HEK293 (cell line): ENCODE results near the gene KCNQ1.
A peak's percentile ranks its signal among the peaks of the same experiment; 100 is the strongest.

Source experiments
- CTCF ChIA-PET: fragments of 350-600 bp; formaldehyde crosslinking; extraction: SDS; loops from one replicate; lab custom pipeline; 2021; ENCODE audit warnings: antibody characterized with exemption; lab: Yijun Ruan, JAX
- POLR2A ChIA-PET: fragments of 300-600 bp; formaldehyde crosslinking; extraction: SDS; loops from one replicate; lab custom pipeline; 2020; ENCODE audit warnings: antibody characterized with exemption, inconsistent platforms; lab: Yijun Ruan, JAX
- H3K27ac ChIP-seq: fragments of 200-500 bp; sonication (Bioruptor generic); 2 replicates; pipeline ENCODE4 v1.5.1; 2014; ENCODE audit warnings: low read depth, low read length, control low read depth, inconsistent platforms; ENCODE audit errors: extremely low read depth
- H3K36me3 ChIP-seq, 2 experiments: fragments of 200-500 bp in 1 of 2; sonication (Bioruptor generic) in 1 of 2; 1 replicate in 1 of 2; 2 replicates in 1 of 2; pipeline ENCODE4 v1.5.1; 2014 to 2017; ENCODE audit warnings: inconsistent platforms in 2 of 2, low read length in 2 of 2; ENCODE audit not compliant: control insufficient read depth in 2 of 2, insufficient read depth in 1 of 2
- H3K4me1 ChIP-seq: fragments of 200-500 bp; sonication (Bioruptor generic); 2 replicates; pipeline ENCODE4 v1.5.1; 2014; ENCODE audit warnings: mild to moderate bottlenecking, low read length, inconsistent platforms; ENCODE audit not compliant: control insufficient read depth, insufficient read depth
- H3K4me3 ChIP-seq: 2 replicates; pipeline ENCODE4 v1.5.1; 2011; ENCODE audit warnings: low read depth, mild to moderate bottlenecking, control low read depth, low read length, moderate library complexity
- H3K9me3 ChIP-seq: fragments of 200-500 bp; sonication (Bioruptor generic); 2 replicates; pipeline ENCODE4 v1.5.1; 2014; ENCODE audit warnings: low read depth, low read length, inconsistent platforms; ENCODE audit not compliant: control insufficient read depth, insufficient read depth
- FEZF1 ChIP-seq: fragments of 450-650 bp; formaldehyde crosslinking; IDR thresholded peaks from 2 replicates; pipeline ENCODE4 v1.5.1; 2016; ENCODE audit warnings: missing biosample characterization, missing genetic modification characterization
- HOXA7 ChIP-seq: sonication (generic); formaldehyde crosslinking; IDR thresholded peaks from 2 replicates; pipeline ENCODE4 v1.8.1; 2022; ENCODE audit warnings: missing genetic modification reagents, borderline replicate concordance
- KLF8 ChIP-seq: fragments of 450-650 bp; formaldehyde crosslinking; IDR thresholded peaks from 2 replicates; pipeline ENCODE4 v1.5.1; 2016; ENCODE audit warnings: missing biosample characterization, missing genetic modification characterization
- KLF9 ChIP-seq: fragments of 450-650 bp; formaldehyde crosslinking; IDR thresholded peaks from 2 replicates; pipeline ENCODE4 v1.5.1; 2016; ENCODE audit warnings: missing biosample characterization, missing genetic modification characterization, low read depth
- MZF1 ChIP-seq: fragments of 450-650 bp; formaldehyde crosslinking; IDR thresholded peaks from 2 replicates; pipeline ENCODE4 v1.5.1; 2017; ENCODE audit warnings: missing biosample characterization, missing genetic modification characterization, borderline replicate concordance
- RBAK ChIP-seq: fragments of 450-650 bp; formaldehyde crosslinking; IDR thresholded peaks from 2 replicates; pipeline ENCODE4 v1.5.1; 2016; ENCODE audit warnings: missing biosample characterization, missing genetic modification characterization
- SP3 ChIP-seq: fragments of 450-650 bp; formaldehyde crosslinking; IDR thresholded peaks from 2 replicates; pipeline ENCODE4 v1.5.1; 2016; ENCODE audit warnings: missing biosample characterization, missing genetic modification characterization
- SP7 ChIP-seq: fragments of 450-650 bp; formaldehyde crosslinking; IDR thresholded peaks from 2 replicates; pipeline ENCODE4 v1.5.1; 2016; ENCODE audit warnings: missing biosample characterization, missing genetic modification characterization
- TRIM28 ChIP-seq: IDR thresholded peaks from 2 replicates; pipeline ENCODE4 v1.6.1; 2011; ENCODE audit warnings: low read length, control low read depth, borderline replicate concordance
- YY2 ChIP-seq: fragments of 450-650 bp; formaldehyde crosslinking; IDR thresholded peaks from 2 replicates; pipeline ENCODE4 v1.5.1; 2016; ENCODE audit warnings: missing biosample characterization, missing genetic modification characterization
- ZBTB20 ChIP-seq: fragments of 450-650 bp; formaldehyde crosslinking; IDR thresholded peaks from 2 replicates; pipeline ENCODE4 v1.5.1; 2016; ENCODE audit warnings: missing biosample characterization, missing genetic modification characterization
- ZNF146 ChIP-seq: fragments of 450-650 bp; formaldehyde crosslinking; IDR thresholded peaks from 2 replicates; pipeline ENCODE4 v1.5.1; 2016; ENCODE audit warnings: missing biosample characterization, missing genetic modification characterization
- ZNF211 ChIP-seq: fragments of 450-650 bp; formaldehyde crosslinking; IDR thresholded peaks from 2 replicates; pipeline ENCODE4 v1.5.1; 2016; ENCODE audit warnings: low read depth, missing biosample characterization, missing genetic modification characterization
- ZNF350 ChIP-seq: fragments of 450-650 bp; formaldehyde crosslinking; IDR thresholded peaks from 2 replicates; pipeline ENCODE4 v1.5.0; 2017; ENCODE audit warnings: missing biosample characterization, mild to moderate bottlenecking, missing genetic modification characterization
- ZNF48 ChIP-seq: fragments of 450-650 bp; formaldehyde crosslinking; IDR thresholded peaks from 2 replicates; pipeline ENCODE4 v1.5.1; 2016; ENCODE audit warnings: missing biosample characterization, missing genetic modification characterization
- ZNF561 ChIP-seq: fragments of 450-650 bp; IDR thresholded peaks from 2 replicates; pipeline ENCODE4 v1.5.1; 2018; ENCODE audit warnings: missing biosample characterization, missing genetic modification characterization, borderline replicate concordance
- ZNF596 ChIP-seq: fragments of 450-650 bp; IDR thresholded peaks from 2 replicates; pipeline ENCODE4 v1.5.0; 2018; ENCODE audit warnings: missing biosample characterization, mild to moderate bottlenecking, missing genetic modification characterization, moderate library complexity
- ZNF624 ChIP-seq: fragments of 450-650 bp; formaldehyde crosslinking; IDR thresholded peaks from 2 replicates; pipeline ENCODE4 v1.5.1; 2017; ENCODE audit warnings: missing biosample characterization, missing genetic modification characterization
- ZNF747 ChIP-seq: fragments of 450-650 bp; formaldehyde crosslinking; IDR thresholded peaks from 2 replicates; pipeline ENCODE4 v1.5.1; 2016; ENCODE audit warnings: missing biosample characterization, missing genetic modification characterization
- ZXDB ChIP-seq: fragments of 450-650 bp; formaldehyde crosslinking; IDR thresholded peaks from 2 replicates; pipeline ENCODE4 v1.5.1; 2016; ENCODE audit warnings: missing biosample characterization, missing genetic modification characterization
- TF ChIP-seq, protein P1 (sequence below): fragments of 450-650 bp; formaldehyde crosslinking; IDR thresholded peaks from 2 replicates; pipeline ENCODE4 v1.5.1; 2016; ENCODE audit warnings: missing biosample characterization, missing genetic modification characterization
- TF ChIP-seq, protein P2 (sequence below): fragments of 450-650 bp; formaldehyde crosslinking; IDR thresholded peaks from 2 replicates; pipeline ENCODE4 v1.5.1; 2016; ENCODE audit warnings: missing biosample characterization, missing genetic modification characterization
- TF ChIP-seq, protein P3 (sequence below): fragments of 450-650 bp; formaldehyde crosslinking; IDR thresholded peaks from 2 replicates; pipeline ENCODE4 v1.5.1; 2017; ENCODE audit warnings: missing biosample characterization, missing genetic modification characterization
- TF ChIP-seq, protein P4 (sequence below): fragments of 450-650 bp; formaldehyde crosslinking; IDR thresholded peaks from 2 replicates; pipeline ENCODE4; 2016; ENCODE audit warnings: missing biosample characterization, missing genetic modification characterization
- TF ChIP-seq, protein P5 (sequence below): fragments of 450-650 bp; formaldehyde crosslinking; conservative IDR thresholded peaks from 2 replicates; pipeline ENCODE4 v1.5.1; 2016; ENCODE audit warnings: low read depth, missing biosample characterization, missing genetic modification characterization

The KCNQ1 gene

DNA sequence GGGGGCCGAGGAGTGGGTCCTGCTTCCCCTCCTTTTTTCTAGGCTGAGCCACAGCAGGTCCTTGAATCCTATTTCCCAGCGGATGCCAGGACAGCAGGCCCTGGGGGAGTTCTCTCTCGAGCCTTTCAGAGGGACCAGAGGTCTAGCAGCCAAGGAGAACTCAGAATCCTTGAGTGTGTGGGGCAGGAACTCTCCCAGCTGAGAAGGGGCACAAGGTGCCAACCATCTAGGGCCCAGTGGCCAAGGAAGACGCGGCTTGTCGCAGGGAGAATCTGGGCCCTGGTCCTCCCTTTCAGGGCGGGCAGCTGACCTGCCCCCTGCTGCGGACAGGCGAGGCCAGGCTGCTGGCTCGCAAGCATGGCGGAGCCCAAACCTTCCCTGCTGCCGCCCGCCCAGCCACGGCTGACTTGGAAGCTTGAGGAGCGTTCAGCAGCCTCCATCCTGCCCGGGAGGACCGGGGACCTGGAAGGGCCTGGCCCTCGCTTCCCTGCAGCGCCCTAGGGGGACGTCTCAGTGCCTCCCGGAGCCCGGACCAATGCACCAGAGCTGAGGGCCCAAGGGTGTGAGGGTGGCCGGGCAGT, 45.2 kb upstream of the KCNQ1 start (continued):
- TF ChIP-seq, protein P1, sequence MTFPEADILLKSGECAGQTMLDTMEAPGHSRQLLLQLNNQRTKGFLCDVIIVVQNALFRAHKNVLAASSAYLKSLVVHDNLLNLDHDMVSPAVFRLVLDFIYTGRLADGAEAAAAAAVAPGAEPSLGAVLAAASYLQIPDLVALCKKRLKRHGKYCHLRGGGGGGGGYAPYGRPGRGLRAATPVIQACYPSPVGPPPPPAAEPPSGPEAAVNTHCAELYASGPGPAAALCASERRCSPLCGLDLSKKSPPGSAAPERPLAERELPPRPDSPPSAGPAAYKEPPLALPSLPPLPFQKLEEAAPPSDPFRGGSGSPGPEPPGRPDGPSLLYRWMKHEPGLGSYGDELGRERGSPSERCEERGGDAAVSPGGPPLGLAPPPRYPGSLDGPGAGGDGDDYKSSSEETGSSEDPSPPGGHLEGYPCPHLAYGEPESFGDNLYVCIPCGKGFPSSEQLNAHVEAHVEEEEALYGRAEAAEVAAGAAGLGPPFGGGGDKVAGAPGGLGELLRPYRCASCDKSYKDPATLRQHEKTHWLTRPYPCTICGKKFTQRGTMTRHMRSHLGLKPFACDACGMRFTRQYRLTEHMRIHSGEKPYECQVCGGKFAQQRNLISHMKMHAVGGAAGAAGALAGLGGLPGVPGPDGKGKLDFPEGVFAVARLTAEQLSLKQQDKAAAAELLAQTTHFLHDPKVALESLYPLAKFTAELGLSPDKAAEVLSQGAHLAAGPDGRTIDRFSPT (tag by site-specific recombination): 0 out of 2 replicates have a peak, but pooled peaks have one; percentile 25

DNA sequence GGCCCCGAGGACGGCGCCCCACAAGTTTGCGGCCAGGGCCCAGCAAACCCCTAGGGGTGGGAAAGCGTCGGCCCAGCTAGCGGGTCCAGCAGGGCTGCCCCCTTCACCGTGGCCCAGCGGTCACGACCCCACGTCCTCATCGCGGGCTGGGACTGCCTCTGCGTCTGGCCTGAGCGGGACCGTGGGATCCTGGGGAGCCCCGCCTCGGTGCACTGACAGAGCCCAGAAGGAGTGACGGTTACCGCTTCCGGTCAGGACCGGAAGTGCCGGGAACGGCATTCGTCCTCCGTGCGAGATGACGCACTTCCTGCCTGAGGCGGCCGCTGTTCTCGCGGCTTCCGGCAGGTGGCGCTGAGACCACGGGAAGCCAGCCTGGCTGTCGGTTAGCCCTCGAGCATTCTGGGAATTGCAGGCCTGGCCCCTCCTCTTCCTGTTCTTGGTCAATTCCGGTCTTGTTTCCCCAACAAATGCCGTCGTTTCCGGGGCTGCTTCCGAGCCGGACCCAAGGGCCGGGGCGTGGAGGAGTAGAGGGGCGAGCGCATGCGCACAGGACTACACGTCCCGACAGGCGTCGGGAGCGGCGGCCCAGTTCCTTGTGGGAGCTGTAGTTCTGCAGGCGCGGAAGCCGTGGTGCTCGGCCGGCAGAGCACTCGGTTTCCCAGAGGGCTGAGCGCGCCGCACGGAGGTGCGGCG, 44.6 kb upstream of the KCNQ1 start, which contains the start of gene TSSC4:
Gene TSSC4, plus strand, starts transcription at position 682 of the 693 bp plus-strand sequence. CDS start 1,884 bp downstream, outside the sequence.
- ChIA-PET CTCF (interaction anchor here (0.6 to 4.2 kb wide), 13 partner anchors 13 to 503 kb away, joined by 3 to 29 read pairs (median 3); partner anchors contain the start of gene CD81), POLR2A (interaction anchor here (0.6 to 3.3 kb wide), 15 partner anchors 9 to 481 kb away, joined by 3 to 64 read pairs (median 3); partner anchors contain the start of genes CD81, KCNQ1OT1 and TNNT3)
- H3K36me3 ChIP-seq: peaks cover 0 to 59% of the 10 kb centered on the region in 2 experiments; a peak in 1 of 3 replicates
- no peaks in the 10 kb centered on the region for H3K4me1 ChIP-seq
- H3K27ac ChIP-seq: peak within 1 kb of the TSS; percentile 53
- H3K4me3 ChIP-seq: peak within 1 kb of the TSS; percentile 99
- no peaks in the 10 kb centered on the region for H3K9me3 ChIP-seq
- TF ChIP-seq, protein P2, sequence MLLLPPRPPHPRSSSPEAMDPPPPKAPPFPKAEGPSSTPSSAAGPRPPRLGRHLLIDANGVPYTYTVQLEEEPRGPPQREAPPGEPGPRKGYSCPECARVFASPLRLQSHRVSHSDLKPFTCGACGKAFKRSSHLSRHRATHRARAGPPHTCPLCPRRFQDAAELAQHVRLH (tag by site-specific recombination): peak; percentile 100
- TF ChIP-seq MZF1 (no peak), SP3 (tag by site-specific recombination) (peak; percentile 94), TRIM28 (peak; percentile 55; the same call in 1 of the 2 replicates), ZXDB (tag by site-specific recombination) (peak; percentile 90), YY2 (0 out of 2 replicates have a peak, but pooled peaks have one; percentile 39), ZNF561 (tag by site-specific recombination) (0 out of 2 replicates have a peak, but pooled peaks have one; percentile 12), RBAK (tag by site-specific recombination) (no peak), KLF8 (peak; percentile 75), ZNF211 (no peak), ZNF624 (tag by site-specific recombination) (no peak), HOXA7 (no peak), ZNF146 (tag by site-specific recombination) (no peak), ZNF596 (tag by site-specific recombination) (no peak), SP7 (tag by site-specific recombination) (peak; percentile 75), KLF9 (peak; percentile 33; the same call in 1 of the 2 replicates), ZBTB20 (tag by site-specific recombination) (peak; percentile 70; the same call in 1 of the 2 replicates), ZNF350 (tag by site-specific recombination) (no peak), ZNF747 (tag by site-specific recombination) (no peak), FEZF1 (tag by site-specific recombination) (no peak), ZNF48 (no peak)
- TF ChIP-seq, protein P3, sequence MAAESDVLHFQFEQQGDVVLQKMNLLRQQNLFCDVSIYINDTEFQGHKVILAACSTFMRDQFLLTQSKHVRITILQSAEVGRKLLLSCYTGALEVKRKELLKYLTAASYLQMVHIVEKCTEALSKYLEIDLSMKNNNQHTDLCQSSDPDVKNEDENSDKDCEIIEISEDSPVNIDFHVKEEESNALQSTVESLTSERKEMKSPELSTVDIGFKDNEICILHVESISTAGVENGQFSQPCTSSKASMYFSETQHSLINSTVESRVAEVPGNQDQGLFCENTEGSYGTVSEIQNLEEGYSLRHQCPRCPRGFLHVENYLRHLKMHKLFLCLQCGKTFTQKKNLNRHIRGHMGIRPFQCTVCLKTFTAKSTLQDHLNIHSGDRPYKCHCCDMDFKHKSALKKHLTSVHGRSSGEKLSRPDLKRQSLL (tag by site-specific recombination): 0 out of 2 replicates have a peak, but pooled peaks have one; percentile 42
- TF ChIP-seq, protein P4, sequence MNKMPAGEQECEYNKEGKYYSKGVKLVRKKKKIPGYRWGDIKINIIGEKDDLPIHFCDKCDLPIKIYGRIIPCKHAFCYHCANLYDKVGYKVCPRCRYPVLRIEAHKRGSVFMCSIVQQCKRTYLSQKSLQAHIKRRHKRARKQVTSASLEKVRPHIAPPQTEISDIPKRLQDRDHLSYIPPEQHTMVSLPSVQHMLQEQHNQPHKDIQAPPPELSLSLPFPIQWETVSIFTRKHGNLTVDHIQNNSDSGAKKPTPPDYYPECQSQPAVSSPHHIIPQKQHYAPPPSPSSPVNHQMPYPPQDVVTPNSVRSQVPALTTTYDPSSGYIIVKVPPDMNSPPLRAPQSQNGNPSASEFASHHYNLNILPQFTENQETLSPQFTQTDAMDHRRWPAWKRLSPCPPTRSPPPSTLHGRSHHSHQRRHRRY (tag by site-specific recombination): no peak
- TF ChIP-seq, protein P5, sequence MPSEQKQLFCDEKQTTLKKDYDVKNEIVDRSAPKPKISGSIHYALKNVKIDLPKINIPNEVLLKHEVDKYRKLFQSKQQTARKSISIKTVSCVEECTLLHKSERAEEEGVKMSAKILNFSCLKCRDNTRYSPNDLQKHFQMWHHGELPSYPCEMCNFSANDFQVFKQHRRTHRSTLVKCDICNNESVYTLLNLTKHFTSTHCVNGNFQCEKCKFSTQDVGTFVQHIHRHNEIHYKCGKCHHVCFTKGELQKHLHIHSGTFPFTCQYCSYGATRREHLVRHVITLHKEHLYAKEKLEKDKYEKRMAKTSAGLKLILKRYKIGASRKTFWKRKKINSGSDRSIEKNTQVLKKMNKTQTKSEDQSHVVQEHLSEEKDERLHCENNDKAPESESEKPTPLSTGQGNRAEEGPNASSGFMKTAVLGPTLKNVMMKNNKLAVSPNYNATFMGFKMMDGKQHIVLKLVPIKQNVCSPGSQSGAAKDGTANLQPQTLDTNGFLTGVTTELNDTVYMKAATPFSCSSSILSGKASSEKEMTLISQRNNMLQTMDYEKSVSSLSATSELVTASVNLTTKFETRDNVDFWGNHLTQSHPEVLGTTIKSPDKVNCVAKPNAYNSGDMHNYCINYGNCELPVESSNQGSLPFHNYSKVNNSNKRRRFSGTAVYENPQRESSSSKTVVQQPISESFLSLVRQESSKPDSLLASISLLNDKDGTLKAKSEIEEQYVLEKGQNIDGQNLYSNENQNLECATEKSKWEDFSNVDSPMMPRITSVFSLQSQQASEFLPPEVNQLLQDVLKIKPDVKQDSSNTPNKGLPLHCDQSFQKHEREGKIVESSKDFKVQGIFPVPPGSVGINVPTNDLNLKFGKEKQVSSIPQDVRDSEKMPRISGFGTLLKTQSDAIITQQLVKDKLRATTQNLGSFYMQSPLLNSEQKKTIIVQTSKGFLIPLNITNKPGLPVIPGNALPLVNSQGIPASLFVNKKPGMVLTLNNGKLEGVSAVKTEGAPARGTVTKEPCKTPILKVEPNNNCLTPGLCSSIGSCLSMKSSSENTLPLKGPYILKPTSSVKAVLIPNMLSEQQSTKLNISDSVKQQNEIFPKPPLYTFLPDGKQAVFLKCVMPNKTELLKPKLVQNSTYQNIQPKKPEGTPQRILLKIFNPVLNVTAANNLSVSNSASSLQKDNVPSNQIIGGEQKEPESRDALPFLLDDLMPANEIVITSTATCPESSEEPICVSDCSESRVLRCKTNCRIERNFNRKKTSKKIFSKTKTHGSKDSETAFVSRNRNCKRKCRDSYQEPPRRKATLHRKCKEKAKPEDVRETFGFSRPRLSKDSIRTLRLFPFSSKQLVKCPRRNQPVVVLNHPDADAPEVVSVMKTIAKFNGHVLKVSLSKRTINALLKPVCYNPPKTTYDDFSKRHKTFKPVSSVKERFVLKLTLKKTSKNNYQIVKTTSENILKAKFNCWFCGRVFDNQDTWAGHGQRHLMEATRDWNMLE (tag by site-specific recombination): peak; percentile 97
